Fibroblast of skin of left quadriceps (primary cell): ENCODE data around the gene RFX8.
"Not testable (repeated sequence)": the region's sequence is repeated elsewhere in the genome, so short reads cannot be mapped to it uniquely, and the experiment has no call there.

Source experiments
- DNase-seq, 2 experiments: peaks; one replicate each; pipeline ENCODE4 v3.0.0-alpha.2; 2013; ENCODE audit warnings: low read depth in 2 of 2

RFX8 gene

GRCh38 chr2:101442042-101442666, 32.8 kb downstream of the RFX8 start:
- peak; percentile 64 to 69 for DNase-seq

- no peak for DNase-seq
Observed at GRCh38 chr2:101440127-101440738, 34.7 kb downstream of the RFX8 start.

GRCh38 chr2:101439716-101440115, 35.2 kb downstream of the RFX8 start:
- DNase-seq = no peak

- DNase-seq = not testable (repeated sequence)
Observed at GRCh38 chr2:101438555-101438954, 36.4 kb downstream of the RFX8 start.

- peak; percentile 85 for DNase-seq
Observed at GRCh38 chr2:101435001-101435862, 39.7 kb downstream of the RFX8 start.

GRCh38 chr2:101433465-101433864, 41.4 kb downstream of the RFX8 start:
- DNase-seq = peak; percentile 63 to 68

GRCh38 chr2:101432411-101433181, 42.3 kb downstream of the RFX8 start:
- no peak for DNase-seq

- DNase-seq = no peak
Observed at GRCh38 chr2:101431486-101431885, 43.4 kb downstream of the RFX8 start.

- no peak for DNase-seq
Observed at GRCh38 chr2:101430156-101430555, 44.8 kb downstream of the RFX8 start.

GRCh38 chr2:101429453-101429852, 45.5 kb downstream of the RFX8 start:
- no peak for DNase-seq

GRCh38 chr2:101428422-101429176, 46.3 kb downstream of the RFX8 start:
- no peak for DNase-seq

- DNase-seq = no peak
Observed at GRCh38 chr2:101427743-101428142, 47.2 kb downstream of the RFX8 start.

- DNase-seq = no peak
Observed at GRCh38 chr2:101427240-101427639, 47.7 kb downstream of the RFX8 start.

- no peak for DNase-seq
Observed at GRCh38 chr2:101426822-101427221, 48.1 kb downstream of the RFX8 start.

GRCh38 chr2:101420623-101421022, 54.3 kb downstream of the RFX8 start:
- no peak for DNase-seq

GRCh38 chr2:101419096-101419663, 55.7 kb downstream of the RFX8 start:
- DNase-seq = no peak

GRCh38 chr2:101418460-101419095, 56.3 kb downstream of the RFX8 start:
- no peak for DNase-seq

GRCh38 chr2:101416609-101417008, 58.3 kb downstream of the RFX8 start:
- no peak for DNase-seq

GRCh38 chr2:101415884-101416283, 59.0 kb downstream of the RFX8 start:
- no peak for DNase-seq

- no peak for DNase-seq
Observed at GRCh38 chr2:101415220-101415619, 59.7 kb downstream of the RFX8 start.
